H9 (cell line): ENCODE data around the gene PLA2G4E. TPM values are rescaled to one million over a fixed set of nuclear protein-coding genes. Genes with fewer than 3 reads are reported as not detected.

Experiments used
- DNase-seq: peaks from one replicate; pipeline ENCODE4 v3.0.0-alpha.2; 2017
- H2AFZ ChIP-seq: one replicate; pipeline ENCODE4 v1.6.1; 2013; ENCODE audit warnings: mild to moderate bottlenecking, low read length, control low read depth, moderate library complexity
- H2AK5ac ChIP-seq: 2 replicates; pipeline ENCODE4 v1.6.1; 2013; ENCODE audit warnings: low read length, control low read depth, mixed read lengths; ENCODE audit not compliant: insufficient read length
- H2BK120ac ChIP-seq: one replicate; pipeline ENCODE4 v1.6.1; 2013; ENCODE audit warnings: low read depth, mild to moderate bottlenecking, low read length, control low read depth, inconsistent platforms; ENCODE audit not compliant: poor library complexity, severe bottlenecking
- H2BK12ac ChIP-seq: 2 replicates; pipeline ENCODE4 v1.6.1; 2013; ENCODE audit warnings: low read length, control low read depth, mixed read lengths, low read depth; ENCODE audit not compliant: insufficient read length
- H2BK15ac ChIP-seq: 2 replicates; pipeline ENCODE4 v1.6.1; 2013; ENCODE audit warnings: low read depth, low read length, control low read depth
- H2BK20ac ChIP-seq: one replicate; pipeline ENCODE4 v1.6.1; 2013; ENCODE audit warnings: low read depth, mild to moderate bottlenecking, low read length, control low read depth, inconsistent platforms; ENCODE audit not compliant: poor library complexity, severe bottlenecking
- H2BK5ac ChIP-seq: 2 replicates; pipeline ENCODE4 v1.6.1; 2013; ENCODE audit warnings: low read length, control low read depth, mixed read lengths; ENCODE audit not compliant: insufficient read length
- H3K14ac ChIP-seq: 2 replicates; pipeline ENCODE4 v1.6.1; 2013; ENCODE audit warnings: low read length, control low read depth; ENCODE audit not compliant: insufficient read depth
- H3K18ac ChIP-seq: 2 replicates; pipeline ENCODE4 v1.6.1; 2013; ENCODE audit warnings: low read depth, mild to moderate bottlenecking, mixed read lengths, low read length, control low read depth; ENCODE audit not compliant: insufficient read length
- H3K23ac ChIP-seq: 2 replicates; pipeline ENCODE4 v1.6.1; 2013; ENCODE audit warnings: low read length, control low read depth, mixed read lengths, low read depth; ENCODE audit not compliant: insufficient read length
- H3K23me2 ChIP-seq: 2 replicates; pipeline ENCODE4 v1.6.1; 2013; ENCODE audit warnings: low read depth, mild to moderate bottlenecking, mixed read lengths, low read length, control low read depth; ENCODE audit not compliant: insufficient read length, poor library complexity, severe bottlenecking
- H3K27ac ChIP-seq: 2 replicates; pipeline ENCODE4 v1.5.1; 2013; ENCODE audit warnings: low read length, control low read depth, mixed read lengths, low read depth; ENCODE audit not compliant: insufficient read length
- H3K27me3 ChIP-seq: 2 replicates; pipeline ENCODE4 v1.6.1; 2013; ENCODE audit warnings: low read length, control low read depth, inconsistent platforms; ENCODE audit not compliant: insufficient read depth
- H3K4ac ChIP-seq: 2 replicates; pipeline ENCODE4 v1.6.1; 2013; ENCODE audit warnings: low read depth, mild to moderate bottlenecking, control low read depth, inconsistent platforms, low read length, moderate library complexity
- H3K4me1 ChIP-seq: 2 replicates; pipeline ENCODE4 v1.6.1; 2013; ENCODE audit warnings: low read length, control low read depth, inconsistent platforms; ENCODE audit not compliant: insufficient read depth
- H3K4me2 ChIP-seq: 2 replicates; pipeline ENCODE4 v1.6.1; 2013; ENCODE audit warnings: low read length, control low read depth, mixed read lengths; ENCODE audit not compliant: insufficient read length, insufficient read depth
- H3K56ac ChIP-seq: 2 replicates; pipeline ENCODE4 v1.6.1; 2013; ENCODE audit warnings: low read depth, mild to moderate bottlenecking, mixed read lengths, low read length, control low read depth; ENCODE audit not compliant: insufficient read length
- H3K79me1 ChIP-seq: 2 replicates; pipeline ENCODE4 v1.6.1; 2013; ENCODE audit warnings: low read depth, mild to moderate bottlenecking, moderate library complexity, low read length, control low read depth, inconsistent platforms; ENCODE audit not compliant: insufficient read depth, poor library complexity, severe bottlenecking
- H3K79me2 ChIP-seq: 2 replicates; pipeline ENCODE4 v1.6.1; 2013; ENCODE audit warnings: low read length, control low read depth, inconsistent platforms; ENCODE audit not compliant: insufficient read depth
- H3K9ac ChIP-seq: 2 replicates; pipeline ENCODE4 v1.6.1; 2013; ENCODE audit warnings: low read length, control low read depth, mixed read lengths; ENCODE audit not compliant: insufficient read length; ENCODE audit errors: extremely low read depth
- H3K9me3 ChIP-seq: one replicate; pipeline ENCODE4 v1.6.1; 2013; ENCODE audit warnings: low read depth, low read length, inconsistent platforms; ENCODE audit not compliant: control insufficient read depth
- H3T11ph ChIP-seq: one replicate; pipeline ENCODE4 v1.6.1; 2013; ENCODE audit warnings: mild to moderate bottlenecking, low read length, control low read depth, inconsistent platforms
- H4K20me1 ChIP-seq: one replicate; pipeline ENCODE4 v1.6.1; 2013; ENCODE audit not compliant: control insufficient read depth, insufficient read length, insufficient read depth
- H4K5ac ChIP-seq: 2 replicates; pipeline ENCODE4 v1.6.1; 2013; ENCODE audit warnings: low read depth, mild to moderate bottlenecking, mixed read lengths, low read length, control low read depth; ENCODE audit not compliant: insufficient read length
- H4K8ac ChIP-seq: replicated peaks from 2 replicates; pipeline ENCODE4 v1.6.1; 2013; ENCODE audit warnings: low read length, control low read depth, mixed read lengths, low read depth; ENCODE audit not compliant: insufficient read length
- H4K91ac ChIP-seq: 2 replicates; pipeline ENCODE4 v1.6.1; 2013; ENCODE audit warnings: low read depth, mild to moderate bottlenecking, moderate library complexity, mixed read lengths, low read length, control low read depth; ENCODE audit not compliant: insufficient read length
- H3K27ac Mint-ChIP-seq, 3 experiments: 2 replicates in 2 of 3; 3 replicates in 1 of 3; pipeline ENCODE4 v1.8.0; 2020 to 2021; ENCODE audit warnings: mixed read lengths in 3 of 3, mild to moderate bottlenecking in 1 of 3, moderate library complexity in 1 of 3
- H3K27me3 Mint-ChIP-seq: 2 replicates; pipeline ENCODE4 v1.8.0; 2021; ENCODE audit warnings: low read depth, mild to moderate bottlenecking, moderate library complexity, mixed read lengths
- H3K36me3 Mint-ChIP-seq, 3 experiments: 2 replicates in 2 of 3; 3 replicates in 1 of 3; pipeline ENCODE4 v1.8.0; 2020 to 2021; ENCODE audit warnings: low read depth in 3 of 3, mixed read lengths in 3 of 3; ENCODE audit not compliant: insufficient read depth in 1 of 3
- H3K4me1 Mint-ChIP-seq, 2 experiments: 2 replicates each; pipeline ENCODE4 v1.8.0; 2020; ENCODE audit warnings: mixed read lengths in 2 of 2
- H3K4me3 Mint-ChIP-seq, 2 experiments: 2 replicates in 1 of 2; 3 replicates in 1 of 2; pipeline ENCODE4 v1.8.0; 2020 to 2021; ENCODE audit warnings: mild to moderate bottlenecking in 2 of 2, mixed read lengths in 2 of 2, moderate library complexity in 1 of 2
- H3K9me3 Mint-ChIP-seq, 2 experiments: 2 replicates in 1 of 2; 3 replicates in 1 of 2; pipeline ENCODE4 v1.8.0; 2020; ENCODE audit warnings: mild to moderate bottlenecking in 2 of 2, mixed read lengths in 2 of 2, moderate library complexity in 1 of 2
- CTCF ChIP-seq: fragments of 200-600 bp; sonication (generic); conservative IDR thresholded peaks from 3 replicates; pipeline ENCODE4 v1.8.0; 2021; ENCODE audit warnings: antibody characterized with exemption, mild to moderate bottlenecking
- WGBS: extraction: QIAGEN DNeasy Blood & Tissue Kit; methylation state at CpG from one replicate; pipeline ENCODE4 v1.1.7; 2013; ENCODE audit warnings: missing lambda C conversion rate, low lambda C conversion rate, mixed read lengths; ENCODE audit not compliant: insufficient read length; ENCODE audit errors: extremely low coverage; 5-methylcytosine and 5-hydroxymethylcytosine counted together
- total RNA-seq: library from RNA; stranded (reverse); gene quantifications from 2 replicates; pipeline ENCODE4 v1.2.1, GENCODE V29; 2021

Gene PLA2G4E
- total RNA-seq, 1 experiment from 2014 or later, result not detected

GRCh38 chr15:42060477-42060763, 39.6 kb upstream of the PLA2G4E start:
- Histone ChIP-seq H2BK5ac (no peak overlapping the region), H3K56ac (no peak overlapping the region), H2BK12ac (no peak overlapping the region), H3K27me3 (no peaks in the 10 kb centered on the region), H3K4me1 (no peaks in the 10 kb centered on the region), H3K18ac (no peak overlapping the region), H4K91ac (no peak overlapping the region), H3K4me2 (no peak overlapping the region), H2AK5ac (no peak overlapping the region), H4K20me1 (no peaks in the 10 kb centered on the region), H3T11ph (no peak overlapping the region), H2BK120ac (no peak overlapping the region), H4K8ac (no peak overlapping the region), H3K4ac (no peak overlapping the region), H3K27ac (no peak overlapping the region), H4K5ac (no peak overlapping the region), H3K79me2 (no peaks in the 10 kb centered on the region), H2AFZ (no peak overlapping the region), H3K14ac (no peak overlapping the region), H3K23ac (no peak overlapping the region), H3K23me2 (peaks cover 3% of the 10 kb centered on the region), H2BK15ac (no peak overlapping the region), H3K79me1 (no peaks in the 10 kb centered on the region), H3K9ac (no peak overlapping the region), H3K9me3 (no peaks in the 10 kb centered on the region), H2BK20ac (no peak overlapping the region)
- peaks cover 4 to 10% of the 10 kb centered on the region in 2 experiments for H3K4me1 Mint-ChIP-seq
- no peaks in the 10 kb centered on the region; a peak in 2 of 5 replicates for H3K9me3 Mint-ChIP-seq
- no peak for DNase-seq
- no peak overlapping the region for H3K4me3 Mint-ChIP-seq
- no CpG with 5 or more reads among the region's 4 CpGs for WGBS
- no peak for TF ChIP-seq CTCF
- H3K27ac Mint-ChIP-seq, result no peak overlapping the region; a peak in 1 of 7 replicates
- H3K36me3 Mint-ChIP-seq, result no peaks in the 10 kb centered on the region
- peaks cover 16% of the 10 kb centered on the region for H3K27me3 Mint-ChIP-seq
